ENCODE measurements around the gene GSE1. TPM values are rescaled to one million over a fixed set of nuclear protein-coding genes. Genes with fewer than 3 reads are reported as not detected.
A peak's percentile ranks its signal among the peaks of the same experiment; 100 is the strongest.

Gene GSE1
- total and polyA plus RNA-seq, 9 of the 15 experiments (the other 6 are each of a cell fraction or from before 2014, with no cell fraction given) = 12.2 to 244 (median 57.9) TPM

- no peak for TF ChIP-seq FOXJ2 (tag; IDR thresholded peaks at IDR 0.05)
- TF ChIP-seq TARDBP (IDR thresholded peaks at IDR 0.05) = no peak
- TF ChIP-seq ZNF121 (CRISPR knock-in tag; conservative IDR thresholded peaks at IDR 0.05) = no peak
- TF ChIP-seq ZBTB5 (IDR thresholded peaks at IDR 0.05) = no peak
- no peak for TF ChIP-seq HDAC8 (tag; IDR thresholded peaks at IDR 0.05)
- TF ChIP-seq BACH1 (tag; IDR thresholded peaks at IDR 0.05) = no peak
- no peak for TF ChIP-seq SFPQ (IDR thresholded peaks at IDR 0.05; ENCODE audit: low read depth, low read length)
- peak; percentile 71; the same call in 1 of the 2 replicates for TF ChIP-seq NBN (IDR thresholded peaks at IDR 0.05; ENCODE audit: low read depth)
- no peak for TF ChIP-seq NFYB (IDR thresholded peaks at IDR 0.05; ENCODE audit: extremely low read depth, insufficient read length)
- TF ChIP-seq ZNF280A (IDR thresholded peaks at IDR 0.05; ENCODE audit: low read depth, partially characterized antibody) = no peak
- TF ChIP-seq SMAD3 (CRISPR knock-in tag; conservative IDR thresholded peaks at IDR 0.05) = no peak
- no peak for TF ChIP-seq ZZZ3 (IDR thresholded peaks at IDR 0.05)
- TF ChIP-seq ZNF398 (CRISPR knock-in tag; IDR thresholded peaks at IDR 0.05) = no peak
- TF ChIP-seq TBP (optimal IDR thresholded peaks at IDR 0.05; ENCODE audit: low read depth, low read length) = no peak
- no peak for TF ChIP-seq MAFG (tag; conservative IDR thresholded peaks at IDR 0.05)
- no peak for TF ChIP-seq DACH1 (IDR thresholded peaks at IDR 0.05; ENCODE audit: partially characterized antibody)
- TF ChIP-seq RBM15 (IDR thresholded peaks at IDR 0.05; ENCODE audit: insufficient read depth, low read length) = no peak
- TF ChIP-seq NFIC (IDR thresholded peaks at IDR 0.05) = peak; percentile 70
- TF ChIP-seq ZNF551 (CRISPR knock-in tag; IDR thresholded peaks at IDR 0.05) = no peak
- no peak for TF ChIP-seq MCM3 (IDR thresholded peaks at IDR 0.05)
- no peak for TF ChIP-seq E2F5 (CRISPR knock-in tag; IDR thresholded peaks at IDR 0.05)
- no peak for TF ChIP-seq RFX1 (IDR thresholded peaks at IDR 0.05)
These were observed 2.9 kb downstream of the GSE1 start (continued) for GRCh38 chr16:85615852-85616606.
